Body of pancreas (tissue), 4 donors: ENCODE results near the gene TBXA2R.

Experiments used
- POLR2A ChIP-seq, 3 donors: fragments of 450-650 bp; IDR thresholded peaks; one replicate each; pipeline ENCODE4 v1.6.1; 2016; ENCODE audit warnings: antibody characterized with exemption in 3 of 3, mild to moderate bottlenecking in 2 of 3
- TF ChIP-seq, protein P1 (sequence below), 7 experiments: fragments of 450-650 bp in 4 of 7; fragments of 200-600 bp in 3 of 7; sonication (generic) in 3 of 7; IDR thresholded peaks; one replicate each; pipeline ENCODE4 v1.5.1; 2016 to 2019; ENCODE audit warnings: antibody characterized with exemption in 7 of 7

DNA sequence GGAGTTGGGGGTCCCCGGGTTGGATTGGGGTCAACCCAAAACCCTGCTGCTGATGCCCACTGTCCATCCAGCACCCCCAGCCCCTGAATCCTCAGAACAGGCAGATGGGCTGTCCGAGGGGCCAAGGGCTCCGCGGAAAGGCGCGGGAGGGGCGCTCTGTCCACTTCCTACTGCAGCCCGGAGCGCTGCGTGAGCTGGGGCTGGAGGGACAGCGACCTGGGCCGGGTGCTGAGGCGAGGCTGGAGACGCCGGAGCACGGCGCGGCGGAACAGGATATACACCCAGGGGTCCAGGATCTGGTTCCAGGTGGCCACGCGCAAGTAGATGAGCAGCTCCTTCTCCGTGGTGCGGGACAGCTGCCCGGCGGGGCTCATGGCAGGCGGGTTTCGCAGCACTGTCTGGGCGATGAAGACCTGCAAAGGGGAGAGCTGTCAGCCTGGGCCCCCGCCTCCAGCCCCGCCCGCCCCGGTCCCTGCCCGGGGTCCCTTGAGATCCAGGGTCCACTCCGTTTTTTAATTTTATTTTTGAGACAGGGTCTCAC, 11.1 kb downstream of the TBXA2R start:
- TF ChIP-seq POLR2A (IDR thresholded peaks at IDR 0.05) = no peak
- TF ChIP-seq, protein P1, sequence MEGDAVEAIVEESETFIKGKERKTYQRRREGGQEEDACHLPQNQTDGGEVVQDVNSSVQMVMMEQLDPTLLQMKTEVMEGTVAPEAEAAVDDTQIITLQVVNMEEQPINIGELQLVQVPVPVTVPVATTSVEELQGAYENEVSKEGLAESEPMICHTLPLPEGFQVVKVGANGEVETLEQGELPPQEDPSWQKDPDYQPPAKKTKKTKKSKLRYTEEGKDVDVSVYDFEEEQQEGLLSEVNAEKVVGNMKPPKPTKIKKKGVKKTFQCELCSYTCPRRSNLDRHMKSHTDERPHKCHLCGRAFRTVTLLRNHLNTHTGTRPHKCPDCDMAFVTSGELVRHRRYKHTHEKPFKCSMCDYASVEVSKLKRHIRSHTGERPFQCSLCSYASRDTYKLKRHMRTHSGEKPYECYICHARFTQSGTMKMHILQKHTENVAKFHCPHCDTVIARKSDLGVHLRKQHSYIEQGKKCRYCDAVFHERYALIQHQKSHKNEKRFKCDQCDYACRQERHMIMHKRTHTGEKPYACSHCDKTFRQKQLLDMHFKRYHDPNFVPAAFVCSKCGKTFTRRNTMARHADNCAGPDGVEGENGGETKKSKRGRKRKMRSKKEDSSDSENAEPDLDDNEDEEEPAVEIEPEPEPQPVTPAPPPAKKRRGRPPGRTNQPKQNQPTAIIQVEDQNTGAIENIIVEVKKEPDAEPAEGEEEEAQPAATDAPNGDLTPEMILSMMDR (IDR thresholded peaks at IDR 0.05) = no peak
